HG03060 (cell line): ENCODE results near the gene GATAD2A.
"Not testable (repeated sequence)": the region's sequence is repeated elsewhere in the genome, so short reads cannot be mapped to it uniquely, and the experiment has no call there.

Experiments
- ATAC-seq: cut with Tn5 transposase; IDR thresholded peaks from one replicate; pipeline ENCODE4 v1.9.1; 2021; ENCODE audit warnings: low read depth, moderate number of reproducible peaks; ENCODE audit not compliant: unreplicated experiment

The GATAD2A gene

DNA sequence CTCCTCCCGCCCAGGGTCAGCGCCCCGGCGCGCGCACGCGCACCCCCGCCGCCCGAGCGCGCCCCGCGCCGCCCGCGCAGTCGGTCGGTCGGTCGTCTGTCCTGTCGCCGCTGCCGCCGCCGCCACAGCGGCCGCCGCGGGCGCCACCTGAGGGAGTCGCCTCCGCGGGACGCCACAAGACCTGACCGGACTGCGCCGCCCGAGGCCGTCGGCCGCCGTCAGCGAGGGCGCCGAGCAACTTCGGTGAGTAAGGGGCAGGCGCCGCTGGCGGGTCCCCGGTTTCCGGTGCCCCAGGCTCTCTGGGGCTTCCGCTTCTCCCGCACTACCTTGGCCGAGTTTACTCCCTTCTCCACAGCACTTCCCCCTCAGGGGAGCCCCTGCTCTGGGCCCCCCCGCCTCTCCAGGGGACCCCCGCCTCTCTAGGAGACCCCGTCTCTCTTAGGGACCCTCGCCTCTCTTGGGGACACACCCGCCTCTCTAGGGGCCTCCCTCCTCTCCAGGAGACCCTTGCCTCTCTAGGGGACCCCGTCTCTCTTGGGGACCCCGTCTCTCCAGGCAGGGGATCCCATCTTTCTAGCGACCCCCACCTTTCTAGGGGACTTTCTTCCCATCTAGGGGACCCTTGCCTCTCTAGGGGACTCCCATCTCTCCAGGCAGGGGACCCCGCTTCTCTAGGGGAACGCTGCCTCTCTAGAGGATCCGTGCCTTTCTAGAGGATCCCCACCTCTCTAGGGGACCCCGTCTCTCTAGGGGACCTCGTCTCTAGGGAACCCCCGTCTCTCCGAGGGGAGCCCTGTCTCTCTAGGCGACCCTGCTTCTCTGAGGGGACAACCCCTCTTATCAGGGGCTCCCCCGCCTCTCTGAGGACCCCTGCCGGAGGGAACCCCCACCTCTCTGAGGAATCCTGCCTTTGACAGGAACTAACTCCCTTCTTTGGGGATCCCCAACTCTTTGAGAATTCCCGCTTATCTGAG, 19.3 kb upstream of the GATAD2A start:
- peak; percentile 0 for ATAC-seq

DNA sequence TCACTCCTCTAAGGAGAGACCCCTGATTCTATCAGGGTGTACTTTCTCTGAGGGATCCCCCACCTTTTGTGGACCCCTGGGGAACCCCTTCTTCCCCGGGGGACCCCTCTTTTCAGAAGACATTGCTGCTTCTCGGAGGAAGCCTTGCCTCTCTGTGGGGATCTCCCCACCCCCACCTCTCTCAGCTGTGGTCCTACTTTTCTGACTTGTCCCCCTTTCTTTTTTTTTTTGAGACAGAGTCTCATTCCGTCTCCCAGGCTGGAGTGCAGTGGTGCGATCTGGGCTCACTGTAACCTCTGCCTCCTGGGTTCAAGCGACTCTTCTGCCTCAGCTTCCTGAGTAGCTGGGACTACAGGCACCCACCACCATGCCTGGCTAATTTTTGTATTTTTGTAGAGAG, 18.4 kb upstream of the GATAD2A start:
- ATAC-seq: no peak

DNA sequence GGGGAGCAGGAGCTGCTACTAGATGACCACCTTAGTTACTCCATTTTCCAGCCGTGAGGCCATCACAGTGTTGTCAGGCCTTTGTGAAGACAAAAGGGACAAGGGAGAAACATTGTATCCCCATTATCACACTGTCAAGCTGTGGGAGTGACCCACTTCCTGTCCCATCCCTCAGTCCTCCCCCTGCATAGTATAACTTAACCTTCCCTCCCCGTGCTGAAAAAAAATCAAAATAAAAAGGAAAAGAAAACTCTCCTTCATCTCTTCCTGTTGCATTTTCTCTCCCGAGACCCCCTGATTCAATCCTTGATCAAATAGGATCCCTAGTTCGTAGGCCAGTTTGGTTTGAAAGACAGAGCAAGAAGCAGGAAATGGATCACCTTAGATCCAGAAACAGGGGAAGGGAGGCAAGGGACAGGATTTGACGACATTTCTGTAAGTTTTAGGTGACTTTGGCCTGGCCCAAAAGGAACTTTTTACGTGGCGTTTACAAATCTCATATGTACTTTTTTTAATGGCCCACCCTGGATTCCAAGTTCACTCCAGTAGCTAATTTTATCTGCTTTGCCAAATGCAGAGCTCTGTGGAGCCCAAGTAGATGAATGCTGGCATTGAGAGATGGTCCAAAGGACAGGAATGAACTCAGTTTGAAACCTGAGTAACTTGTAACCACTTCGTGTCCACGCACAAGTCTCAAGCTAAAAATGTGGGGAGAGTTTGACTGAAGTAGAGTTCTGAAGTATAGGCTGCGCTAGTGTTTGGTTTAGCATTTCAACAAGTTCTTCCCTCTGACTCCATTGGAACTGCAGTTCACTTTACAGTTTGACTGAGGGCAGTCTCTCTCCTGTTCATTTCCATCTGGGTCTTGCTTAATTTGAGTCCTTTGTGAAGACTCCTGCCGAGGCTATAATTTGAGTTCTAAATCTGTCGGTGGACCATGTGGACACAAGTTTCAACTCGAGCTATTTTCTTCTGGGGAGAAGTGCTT, 16.6 kb upstream of the GATAD2A start:
- ATAC-seq: no peak

DNA sequence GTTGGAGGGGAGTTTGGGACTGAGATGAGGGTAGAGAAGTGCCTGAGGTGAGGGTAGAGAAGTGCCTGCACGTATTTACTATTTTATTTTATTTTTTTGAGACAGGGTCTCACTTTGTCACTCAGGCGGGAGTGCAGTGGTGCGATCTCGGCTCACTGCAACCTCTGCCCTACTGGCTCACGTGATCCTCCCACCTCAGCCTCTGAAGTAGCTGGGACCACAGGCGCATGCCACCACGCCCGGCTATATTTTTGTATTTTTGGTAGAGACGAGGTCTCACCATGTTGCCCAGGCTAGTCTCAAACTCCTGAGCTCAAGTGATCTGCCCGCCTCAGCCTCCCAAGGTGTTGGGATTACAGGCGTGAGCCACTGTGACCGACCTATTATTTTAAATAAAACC, 15.8 kb upstream of the GATAD2A start:
- not testable (repeated sequence) for ATAC-seq

DNA sequence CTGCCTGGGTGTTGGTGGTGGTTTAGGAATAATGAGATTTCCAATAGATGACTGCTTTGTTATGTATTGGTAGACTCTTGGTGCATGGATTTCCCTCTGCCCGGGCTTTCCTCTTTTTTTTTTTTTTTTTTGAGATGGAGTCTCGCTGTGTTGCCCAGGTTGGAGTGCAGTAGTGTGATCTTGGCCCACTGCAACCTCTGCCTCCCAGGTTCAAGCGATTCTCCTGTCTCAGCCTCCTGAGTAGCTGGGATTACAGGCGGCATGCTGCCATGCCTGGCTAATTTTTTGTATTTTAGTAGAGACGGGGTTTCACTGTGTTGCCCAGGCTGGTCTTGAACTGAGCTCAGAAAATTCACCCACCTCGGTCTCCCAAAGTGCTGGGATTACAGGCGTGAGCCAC, 11.1 kb upstream of the GATAD2A start:
- ATAC-seq: not testable (repeated sequence)

DNA sequence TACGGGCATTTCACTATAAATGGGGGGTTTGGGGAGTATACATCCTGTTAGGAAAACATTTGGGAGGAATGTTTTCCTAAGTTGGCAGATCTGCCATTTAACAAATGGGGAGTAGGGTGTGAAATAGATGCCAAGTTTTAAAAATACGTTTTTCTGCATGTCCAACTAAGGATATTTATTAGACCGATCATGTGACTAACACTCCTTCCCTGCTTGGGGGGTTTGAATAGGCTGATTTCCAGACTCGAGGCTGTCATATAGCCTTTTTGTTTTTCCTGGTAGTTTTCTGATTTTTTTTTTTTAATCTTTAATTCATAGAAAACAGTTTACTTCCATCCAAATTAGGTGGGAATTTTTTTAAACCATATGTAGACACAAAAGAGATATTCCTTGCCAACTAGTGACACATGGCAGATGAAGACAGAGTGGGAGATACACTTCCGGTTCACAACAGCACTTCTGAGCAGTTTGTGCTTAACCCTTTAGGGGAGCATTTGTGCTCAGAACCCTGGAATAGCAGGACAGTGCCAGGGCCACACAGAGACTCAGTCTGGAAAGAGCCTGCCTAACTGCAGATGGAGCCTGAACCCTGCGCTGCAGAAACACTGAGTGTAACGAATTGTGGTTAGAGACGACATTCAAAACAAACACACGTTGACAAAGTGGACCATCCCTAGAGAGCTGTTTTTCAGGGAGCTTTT, 5.6 kb upstream of the GATAD2A start:
- ATAC-seq: no peak

DNA sequence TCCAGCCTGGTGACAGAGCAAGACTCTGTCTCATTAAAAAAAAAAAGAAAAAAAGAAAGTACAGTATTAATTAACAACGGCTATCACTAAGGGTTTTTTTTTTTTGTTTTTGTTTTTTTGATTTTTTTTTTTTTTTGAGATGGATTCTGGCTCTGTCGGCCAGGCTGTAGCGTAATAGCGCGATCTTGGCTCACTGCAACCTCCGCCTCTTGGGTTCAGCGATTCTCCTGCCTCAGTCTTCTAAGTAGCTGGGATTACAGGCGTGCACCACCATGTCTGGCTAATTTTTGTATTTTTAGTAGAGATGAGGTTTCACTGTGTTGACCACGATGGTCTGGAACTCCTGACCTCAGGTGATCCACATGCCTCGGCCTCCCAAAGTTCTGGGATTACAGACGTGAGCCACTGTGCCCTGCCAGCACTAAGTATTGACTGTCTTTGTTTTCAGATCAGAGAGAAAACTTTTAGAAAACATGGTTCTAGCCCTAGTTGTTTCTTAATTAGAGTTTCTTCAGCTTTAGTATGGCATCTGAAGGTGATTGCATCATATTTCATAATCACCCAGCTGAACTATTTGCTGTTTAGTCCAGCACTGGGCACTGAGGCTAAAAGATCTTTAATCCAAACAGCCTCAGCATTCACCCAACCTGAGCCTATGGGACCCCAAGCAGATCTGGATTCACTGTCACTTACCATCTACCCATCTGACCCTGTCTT, 2.7 kb upstream of the GATAD2A start:
- no peak for ATAC-seq

DNA sequence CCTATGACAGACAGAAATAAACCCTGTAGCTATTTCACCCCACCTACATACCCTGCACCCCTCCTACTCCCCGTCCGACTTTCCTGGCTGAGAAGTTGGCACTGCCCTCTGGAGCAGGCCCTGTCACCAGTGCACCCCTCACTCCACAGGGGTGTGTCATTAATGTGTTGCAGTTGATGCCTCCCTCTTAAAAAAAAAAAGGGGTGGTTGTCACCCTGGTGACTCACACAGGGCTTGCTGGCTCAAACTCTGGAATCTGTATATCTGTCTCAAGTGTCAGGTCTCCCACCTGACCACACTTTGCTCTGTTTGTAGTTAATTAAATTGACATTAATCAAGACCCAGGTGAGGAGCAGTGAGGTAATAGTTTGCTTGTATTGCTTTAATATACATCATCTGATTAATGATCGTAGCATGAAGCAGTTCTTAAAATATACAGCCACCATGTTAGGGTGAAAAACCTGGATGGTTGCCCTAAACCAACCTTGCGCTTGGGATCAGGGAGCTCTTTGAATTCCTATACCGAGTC, 2.0 kb upstream of the GATAD2A start:
- ATAC-seq: no peak

DNA sequence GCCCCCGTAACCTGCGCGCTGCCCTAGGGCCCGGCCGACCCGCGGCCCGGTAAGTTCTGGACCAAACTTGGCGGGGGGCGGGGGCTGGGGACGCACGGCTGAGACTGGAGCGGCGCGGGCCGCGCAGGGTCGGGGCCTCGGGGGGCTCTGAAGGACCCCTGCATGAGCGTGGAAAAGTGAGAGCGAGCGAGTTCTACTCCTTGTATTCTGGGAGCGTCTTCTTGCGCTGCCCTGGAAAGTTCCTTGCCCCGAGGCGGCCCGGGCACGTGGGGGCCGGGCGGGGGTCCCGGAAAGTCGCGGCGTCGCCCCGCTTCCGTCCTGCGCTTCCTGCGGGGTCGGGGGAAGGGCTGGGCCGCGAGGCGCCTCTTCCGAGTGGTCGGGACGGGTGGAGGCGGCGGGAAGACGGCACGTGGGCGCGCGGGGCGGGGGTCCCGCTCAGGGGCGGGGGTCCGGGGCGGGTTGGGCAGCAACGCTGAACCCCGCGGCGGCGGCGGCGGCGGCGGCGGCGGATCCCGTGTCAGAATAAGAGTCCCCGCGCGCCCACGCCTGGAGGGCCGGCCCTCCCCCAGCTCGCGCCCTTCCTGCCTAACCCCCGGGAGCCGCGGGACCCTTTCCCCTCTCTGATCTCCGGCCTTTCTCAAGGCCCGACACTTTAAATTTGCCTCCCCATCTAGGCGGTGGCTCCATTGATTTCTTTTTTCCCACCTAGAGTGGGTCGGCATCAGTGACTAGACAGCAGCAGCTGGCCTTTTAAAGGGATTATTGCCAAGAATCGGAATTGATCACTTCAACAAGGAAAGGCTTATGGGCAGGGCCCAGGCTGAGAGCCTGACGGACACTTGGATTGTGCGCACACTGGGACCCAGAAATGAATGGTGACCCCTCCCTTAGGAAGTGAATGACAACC, 749 bp downstream of the GATAD2A start:
- ATAC-seq: no peak

DNA sequence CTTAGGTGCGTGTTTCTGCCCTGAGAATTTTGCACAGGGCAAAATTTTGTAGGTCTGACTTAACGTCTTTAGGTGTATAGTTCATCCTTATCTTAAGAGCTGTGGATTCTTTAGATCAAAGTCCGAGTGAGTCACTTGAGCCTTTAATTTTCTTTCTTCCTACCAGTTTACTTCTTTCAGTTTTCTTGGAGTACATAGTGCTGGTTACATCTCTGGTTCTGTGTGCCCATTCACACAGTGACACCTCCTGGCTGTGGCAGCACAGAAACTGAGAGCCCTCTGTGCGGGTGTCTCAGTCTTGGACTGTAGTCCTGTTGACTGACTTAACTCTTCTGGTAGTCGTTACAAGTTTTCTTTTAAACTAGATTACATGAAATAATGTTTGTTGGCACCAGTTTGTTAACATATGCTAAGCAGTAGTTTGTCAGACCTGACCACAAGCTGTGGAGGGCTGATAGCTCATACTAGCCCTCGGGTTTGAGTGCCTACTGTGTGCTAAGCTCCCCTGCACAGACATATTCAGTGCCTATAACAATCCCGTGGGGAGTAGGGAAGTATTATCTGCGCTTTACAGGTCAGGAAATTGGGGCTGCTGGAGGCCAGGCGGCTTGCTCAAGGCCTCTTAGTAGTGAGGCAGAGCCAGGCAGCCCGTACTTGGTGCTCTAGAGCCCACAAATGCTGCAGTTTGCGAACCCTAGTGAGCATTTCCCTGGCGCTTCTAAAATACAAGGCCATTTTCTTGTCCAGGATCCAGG, 1.6 kb downstream of the GATAD2A start:
- no peak for ATAC-seq

DNA sequence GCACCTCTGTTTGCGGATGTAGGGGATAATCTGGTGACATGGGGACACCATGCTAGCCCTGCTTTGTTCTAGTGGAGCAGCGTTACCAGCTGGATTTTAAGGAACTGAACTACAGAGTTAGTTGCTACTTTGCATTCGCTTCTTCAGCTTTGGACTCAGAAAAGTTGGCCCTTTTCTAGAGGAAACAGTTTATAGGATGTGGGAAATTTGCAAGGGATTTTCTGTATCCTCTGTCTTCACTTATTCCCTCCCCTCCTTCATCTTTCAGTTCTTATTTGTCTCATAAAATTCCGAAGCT, 2.1 kb downstream of the GATAD2A start:
- ATAC-seq: no peak

DNA sequence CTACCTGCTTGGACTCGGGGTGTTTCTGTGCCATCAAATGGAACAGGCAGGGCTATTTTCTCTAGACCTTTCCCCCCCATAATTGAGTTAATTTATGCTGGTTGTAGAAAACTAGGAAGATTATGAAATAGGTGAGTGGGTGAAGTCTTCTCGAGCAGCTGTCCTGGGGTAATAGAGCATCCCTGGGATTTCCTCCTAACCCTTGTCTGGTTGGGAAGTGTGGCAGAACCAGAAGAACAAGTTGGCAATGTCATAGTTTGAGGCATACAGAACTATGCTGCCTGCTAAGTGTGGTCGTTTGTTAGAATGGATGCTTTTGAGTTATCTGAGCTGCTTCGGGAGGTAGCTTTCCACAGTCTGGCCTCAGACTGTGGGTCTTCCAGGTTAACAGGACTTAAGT, 3.7 kb downstream of the GATAD2A start:
- ATAC-seq: no peak

DNA sequence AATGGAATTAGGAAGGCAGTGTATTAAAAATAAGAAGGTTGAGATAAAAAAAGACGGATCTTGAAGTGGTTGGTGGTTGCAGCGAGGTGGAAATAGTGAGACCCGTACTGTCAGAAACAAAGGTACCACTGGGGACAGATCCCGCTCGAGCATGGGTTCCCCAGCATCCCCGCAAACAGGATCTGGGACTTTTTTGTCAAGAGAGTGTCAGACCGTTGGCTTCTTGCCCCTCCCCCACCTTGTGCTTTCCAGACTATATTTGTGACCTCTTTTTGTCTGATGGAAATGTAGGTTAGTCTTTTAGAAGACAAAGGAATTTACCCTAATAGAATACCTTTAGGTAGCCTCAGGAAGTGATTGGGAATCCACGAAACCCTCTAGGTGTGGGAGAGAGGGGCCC, 4.2 kb downstream of the GATAD2A start:
- ATAC-seq: no peak

DNA sequence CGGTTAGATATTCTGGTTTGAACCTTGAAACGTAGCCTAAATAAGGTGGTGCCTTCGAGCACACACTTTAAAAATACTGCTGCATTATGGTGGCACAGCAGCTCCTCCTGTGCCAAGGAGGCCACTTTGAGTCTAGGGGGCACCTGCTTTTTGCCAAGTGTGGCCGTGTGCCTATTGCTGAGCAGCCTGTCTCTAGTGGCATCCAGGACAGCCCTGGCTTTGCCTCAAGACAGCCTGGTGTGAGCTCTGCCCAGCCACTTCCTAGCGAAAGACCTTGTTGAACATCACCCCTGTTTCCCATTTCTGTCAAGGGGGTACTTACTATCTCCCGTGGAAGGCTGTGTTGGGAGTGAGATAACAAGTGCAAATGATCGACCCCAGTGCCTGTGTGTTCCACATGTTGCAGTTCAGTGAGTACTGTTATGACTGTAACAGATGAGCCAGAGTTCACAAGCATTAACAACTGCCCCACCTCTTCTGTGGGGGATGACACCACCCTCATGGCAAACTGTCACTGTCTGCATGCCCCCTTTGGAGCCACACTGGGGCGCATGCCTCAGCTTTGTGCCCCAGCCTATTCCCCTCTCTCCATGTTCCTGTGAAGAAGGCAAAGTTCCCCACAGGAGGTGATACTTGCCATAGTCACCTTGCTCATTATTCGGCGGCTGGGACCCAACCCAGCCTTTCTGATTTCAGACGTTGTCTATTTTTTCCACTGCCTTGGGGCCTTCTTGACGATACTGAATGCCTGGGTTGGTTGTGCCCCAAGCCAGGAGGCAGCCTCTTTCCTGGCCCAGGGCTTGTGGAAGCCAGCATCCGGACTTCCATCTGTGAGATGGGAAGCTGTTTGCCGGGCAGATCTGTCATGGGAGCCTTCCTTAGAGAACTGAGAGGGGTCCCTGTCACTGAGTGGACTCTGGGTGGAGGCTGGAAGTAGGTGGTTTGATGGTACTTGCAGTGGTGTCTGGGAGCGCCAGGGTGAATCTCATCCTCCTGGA, 5.4 kb downstream of the GATAD2A start:
- no peak for ATAC-seq

DNA sequence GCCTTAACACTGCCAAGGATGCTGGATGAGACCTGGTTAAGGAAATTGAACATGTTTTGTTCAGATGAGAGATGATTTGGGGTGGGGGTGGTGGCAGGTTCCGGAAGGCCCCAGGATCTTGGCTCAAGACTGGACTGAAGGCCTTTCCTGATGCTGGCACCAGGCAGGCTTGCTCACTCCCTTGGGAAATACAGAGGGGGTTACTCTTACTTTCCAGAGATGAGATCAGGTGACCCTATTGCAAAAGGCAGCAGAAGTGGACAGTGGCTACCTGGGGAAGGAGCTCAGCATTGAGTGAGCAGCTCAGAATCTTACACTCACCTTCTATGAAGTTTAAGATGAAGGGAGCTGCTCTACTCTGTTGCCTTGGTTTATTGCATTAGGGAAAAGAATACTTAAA, 10.8 kb downstream of the GATAD2A start:
- ATAC-seq: no peak

DNA sequence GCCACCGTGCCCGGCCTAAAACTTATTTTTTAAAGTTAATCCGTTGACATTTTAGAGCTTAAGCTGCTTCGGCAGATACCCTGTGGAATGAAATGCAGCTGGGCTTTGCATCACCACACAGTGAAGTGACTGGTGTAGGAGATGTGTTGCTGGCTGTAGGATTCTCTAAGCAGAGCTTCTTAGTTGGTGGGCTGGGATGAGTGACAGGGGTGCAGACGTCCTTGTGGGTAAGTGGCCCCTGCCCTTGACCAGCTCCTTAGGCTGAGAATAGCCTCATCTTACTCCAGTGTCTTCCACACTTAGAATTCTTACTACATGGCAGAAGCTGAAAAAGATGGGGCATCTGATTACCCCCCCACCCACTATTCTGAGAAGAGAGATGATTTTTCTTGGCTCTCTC, 11.6 kb downstream of the GATAD2A start:
- ATAC-seq: no peak

DNA sequence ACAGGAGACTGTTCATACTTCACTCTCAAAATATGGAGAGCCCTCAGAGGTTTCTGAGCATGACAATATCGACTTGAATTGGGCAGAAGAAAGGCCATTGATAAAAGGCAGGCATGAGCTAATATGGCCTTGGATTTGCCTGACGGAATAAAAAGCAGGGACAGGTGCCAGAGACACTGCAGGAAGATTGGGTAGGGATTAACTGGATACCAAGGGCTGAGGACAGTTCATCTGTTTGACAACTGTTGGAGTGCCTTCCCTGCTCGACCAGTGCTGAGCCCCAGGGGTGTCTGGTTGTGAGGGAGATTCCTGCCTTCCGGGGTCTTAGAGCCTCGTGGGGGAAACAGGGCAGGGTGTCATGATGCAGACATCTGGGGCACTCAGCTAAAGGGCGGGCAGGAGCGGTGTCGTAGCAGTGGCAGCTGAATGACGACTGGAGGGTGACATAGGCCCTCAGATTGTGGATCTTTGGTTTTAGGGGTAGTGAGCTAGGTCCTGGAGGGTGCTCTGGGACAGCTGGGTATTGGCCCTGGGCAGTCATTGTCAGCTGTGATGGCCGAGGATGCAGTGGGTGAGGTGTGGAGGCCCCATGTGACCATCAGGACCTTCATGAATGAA, 12.3 kb downstream of the GATAD2A start:
- ATAC-seq: no peak
